ENCODE results near the gene TNFRSF11A. TPM values are rescaled to one million over a fixed set of nuclear protein-coding genes. Genes with fewer than 3 reads are reported as not detected.

The TNFRSF11A gene
- total RNA-seq, 3 donors from 2014 or later: 23.3 to 87.3 (median 59.3) TPM

DNA sequence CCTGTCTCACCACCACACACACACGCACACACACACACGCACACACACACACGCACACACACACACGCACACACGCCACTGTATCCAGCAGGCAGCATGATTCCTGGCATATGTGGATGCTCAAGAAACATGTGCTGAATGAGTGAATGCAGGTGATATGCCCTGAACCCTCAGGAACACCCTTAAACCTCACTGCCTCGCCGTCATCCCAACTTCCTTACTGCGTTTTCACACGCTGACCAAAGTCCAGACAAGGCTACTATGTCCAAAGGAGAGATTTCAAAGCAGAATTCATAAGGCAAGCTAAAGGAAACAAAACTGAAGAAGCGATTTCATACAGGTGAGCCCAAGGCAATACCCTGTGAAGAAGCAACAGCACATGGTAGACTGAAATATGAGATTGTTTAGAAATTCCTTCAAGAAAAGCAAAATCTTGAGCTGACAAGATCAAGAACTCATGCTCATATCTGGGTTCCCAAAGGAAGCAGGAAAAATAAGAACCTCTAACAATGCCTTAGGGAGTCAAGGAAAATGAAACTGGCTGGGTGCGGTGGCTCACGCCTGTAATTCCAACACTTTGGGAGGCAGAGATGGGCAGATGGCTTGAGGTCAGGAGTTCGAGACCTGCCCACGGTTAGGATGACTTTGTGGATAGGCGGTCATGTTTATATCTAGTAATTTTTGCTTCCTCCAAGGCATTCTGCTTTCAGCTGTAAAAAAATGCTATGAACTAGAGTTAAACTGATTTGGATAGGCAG is 69.1 kb downstream of the TNFRSF11A start:
- ATAC-seq (peak; percentile 90), DNase-seq (peak in 2 of 3 donors; percentile 57 to 73)
- H3K36me3 ChIP-seq (ENCODE audit: low read depth): no peaks in the 10 kb centered on the region
- H3K9me3 ChIP-seq: no peaks in the 10 kb centered on the region
- no peak overlapping the region for H3K4me3 ChIP-seq
- TF ChIP-seq, protein P1, sequence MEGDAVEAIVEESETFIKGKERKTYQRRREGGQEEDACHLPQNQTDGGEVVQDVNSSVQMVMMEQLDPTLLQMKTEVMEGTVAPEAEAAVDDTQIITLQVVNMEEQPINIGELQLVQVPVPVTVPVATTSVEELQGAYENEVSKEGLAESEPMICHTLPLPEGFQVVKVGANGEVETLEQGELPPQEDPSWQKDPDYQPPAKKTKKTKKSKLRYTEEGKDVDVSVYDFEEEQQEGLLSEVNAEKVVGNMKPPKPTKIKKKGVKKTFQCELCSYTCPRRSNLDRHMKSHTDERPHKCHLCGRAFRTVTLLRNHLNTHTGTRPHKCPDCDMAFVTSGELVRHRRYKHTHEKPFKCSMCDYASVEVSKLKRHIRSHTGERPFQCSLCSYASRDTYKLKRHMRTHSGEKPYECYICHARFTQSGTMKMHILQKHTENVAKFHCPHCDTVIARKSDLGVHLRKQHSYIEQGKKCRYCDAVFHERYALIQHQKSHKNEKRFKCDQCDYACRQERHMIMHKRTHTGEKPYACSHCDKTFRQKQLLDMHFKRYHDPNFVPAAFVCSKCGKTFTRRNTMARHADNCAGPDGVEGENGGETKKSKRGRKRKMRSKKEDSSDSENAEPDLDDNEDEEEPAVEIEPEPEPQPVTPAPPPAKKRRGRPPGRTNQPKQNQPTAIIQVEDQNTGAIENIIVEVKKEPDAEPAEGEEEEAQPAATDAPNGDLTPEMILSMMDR (IDR thresholded peaks at IDR 0.05): no peak
- peaks cover 21% of the 10 kb centered on the region for H3K4me1 ChIP-seq (ENCODE audit: low read depth)
- intact Hi-C loops (cut with DNase I, micrococcal nuclease): no loop called here

DNA sequence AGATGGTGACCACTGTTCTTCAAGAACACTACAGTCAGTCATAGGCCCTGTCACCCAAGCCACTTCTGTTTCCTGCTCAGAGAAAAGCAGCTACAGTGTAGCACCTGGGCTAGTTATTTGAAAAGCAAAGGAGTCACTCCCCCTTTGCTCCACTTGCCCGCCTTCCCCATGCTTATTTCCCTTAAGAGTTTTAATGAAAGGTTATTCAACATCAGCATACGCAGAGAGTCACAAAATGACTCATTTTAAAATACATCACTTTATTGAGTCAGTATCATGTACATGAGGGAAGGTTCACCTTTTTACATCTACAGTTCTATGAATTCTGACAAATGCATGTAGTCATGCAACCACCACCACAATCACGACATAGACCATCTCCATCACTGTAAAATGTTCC is 71.3 kb downstream of the TNFRSF11A start:
- Histone ChIP-seq H3K36me3 (ENCODE audit: low read depth) (no peaks in the 10 kb centered on the region), H3K9me3 (no peaks in the 10 kb centered on the region), H3K4me1 (ENCODE audit: low read depth) (peaks cover 16% of the 10 kb centered on the region), H3K4me3 (no peak overlapping the region)
- TF ChIP-seq, protein P1 (IDR thresholded peaks at IDR 0.05): no peak
- ATAC-seq (no peak), DNase-seq (no peak)
- intact Hi-C loops (cut with DNase I, micrococcal nuclease): no loop called here

DNA sequence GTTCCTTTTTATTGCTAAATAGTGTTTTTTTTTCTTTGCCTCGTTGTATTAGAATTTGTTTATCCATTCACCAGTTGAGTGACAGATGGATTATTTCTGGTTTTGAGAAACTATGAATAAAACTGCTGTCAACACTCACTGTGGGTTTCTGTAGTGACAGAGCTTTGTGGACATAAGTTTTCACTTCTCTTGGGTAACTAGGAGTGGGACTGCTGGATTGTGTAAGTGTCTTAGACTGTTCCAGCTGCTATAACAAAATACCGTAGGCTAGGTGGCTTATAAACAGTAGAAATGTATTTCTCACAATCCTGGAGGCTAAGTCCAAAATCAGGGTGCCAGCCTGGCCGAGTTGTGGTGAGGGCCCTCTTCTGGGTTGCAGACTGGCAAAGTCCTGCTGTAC is 71.9 kb downstream of the TNFRSF11A start:
- no peaks in the 10 kb centered on the region for H3K36me3 ChIP-seq (ENCODE audit: low read depth)
- ATAC-seq (no peak), DNase-seq (no peak)
- H3K4me3 ChIP-seq: no peak overlapping the region
- H3K4me1 ChIP-seq (ENCODE audit: low read depth): peaks cover 16% of the 10 kb centered on the region
- no peaks in the 10 kb centered on the region for H3K9me3 ChIP-seq
- intact Hi-C loops (cut with DNase I, micrococcal nuclease): no loop called here
- TF ChIP-seq, protein P1 (IDR thresholded peaks at IDR 0.05): no peak

DNA sequence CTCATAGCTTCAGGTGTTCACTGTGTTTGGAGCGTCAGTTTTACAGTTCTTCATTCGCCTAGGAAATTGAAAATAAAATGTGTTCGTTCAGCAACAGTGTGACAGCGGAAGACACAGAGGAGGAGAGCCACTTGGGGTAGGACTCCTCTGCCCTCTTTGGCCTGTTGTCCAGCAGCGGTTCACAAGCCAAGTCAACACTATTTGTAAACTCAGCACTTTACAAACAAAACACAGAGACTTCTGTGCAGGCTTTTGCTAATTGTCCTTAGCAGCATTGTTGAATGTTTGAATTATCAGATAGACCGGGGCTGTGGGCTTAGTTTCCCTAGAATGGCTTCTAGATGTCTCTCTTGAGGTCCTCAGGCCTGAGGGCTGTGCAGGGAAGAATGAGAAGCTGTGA is 73.2 kb downstream of the TNFRSF11A start:
- Histone ChIP-seq H3K4me3 (no peak overlapping the region), H3K36me3 (ENCODE audit: low read depth) (no peaks in the 10 kb centered on the region), H3K9me3 (no peaks in the 10 kb centered on the region), H3K4me1 (ENCODE audit: low read depth) (peaks cover 16% of the 10 kb centered on the region)
- ATAC-seq: no peak
- TF ChIP-seq, protein P1 (IDR thresholded peaks at IDR 0.05): no peak
- no peak for DNase-seq
- intact Hi-C loops (cut with DNase I, micrococcal nuclease): no loop called here

- peaks cover 15% of the 10 kb centered on the region for H3K4me1 ChIP-seq (ENCODE audit: low read depth)
- H3K9me3 ChIP-seq: no peaks in the 10 kb centered on the region
- DNase-seq: peak in 1 of 3 donors; percentile 64
- no peaks in the 10 kb centered on the region for H3K36me3 ChIP-seq (ENCODE audit: low read depth)
- intact Hi-C loops (cut with DNase I, micrococcal nuclease): no loop called here
- ATAC-seq: peak; percentile 75
- TF ChIP-seq, protein P1 (IDR thresholded peaks at IDR 0.05): no peak
- no peak overlapping the region for H3K4me3 ChIP-seq
Observed at GRCh38 chr18:62399276-62399675, 74.2 kb downstream of the TNFRSF11A start.

Data from mucosa of descending colon (tissue), 3 donors.